H9 (cell line): ENCODE measurements around the gene NLRP9. TPM values are rescaled to one million over a fixed set of nuclear protein-coding genes. Genes with fewer than 3 reads are reported as not detected.

Experiments
- DNase-seq: peaks from one replicate; pipeline ENCODE4 v3.0.0-alpha.2; 2017
- H2AFZ ChIP-seq: one replicate; pipeline ENCODE4 v1.6.1; 2013; ENCODE audit warnings: mild to moderate bottlenecking, low read length, control low read depth, moderate library complexity
- H2AK5ac ChIP-seq: 2 replicates; pipeline ENCODE4 v1.6.1; 2013; ENCODE audit warnings: low read length, control low read depth, mixed read lengths; ENCODE audit not compliant: insufficient read length
- H2BK120ac ChIP-seq: one replicate; pipeline ENCODE4 v1.6.1; 2013; ENCODE audit warnings: low read depth, mild to moderate bottlenecking, low read length, control low read depth, inconsistent platforms; ENCODE audit not compliant: poor library complexity, severe bottlenecking
- H2BK12ac ChIP-seq: 2 replicates; pipeline ENCODE4 v1.6.1; 2013; ENCODE audit warnings: low read length, control low read depth, mixed read lengths, low read depth; ENCODE audit not compliant: insufficient read length
- H2BK15ac ChIP-seq: 2 replicates; pipeline ENCODE4 v1.6.1; 2013; ENCODE audit warnings: low read depth, low read length, control low read depth
- H2BK20ac ChIP-seq: one replicate; pipeline ENCODE4 v1.6.1; 2013; ENCODE audit warnings: low read depth, mild to moderate bottlenecking, low read length, control low read depth, inconsistent platforms; ENCODE audit not compliant: poor library complexity, severe bottlenecking
- H2BK5ac ChIP-seq: 2 replicates; pipeline ENCODE4 v1.6.1; 2013; ENCODE audit warnings: low read length, control low read depth, mixed read lengths; ENCODE audit not compliant: insufficient read length
- H3K14ac ChIP-seq: 2 replicates; pipeline ENCODE4 v1.6.1; 2013; ENCODE audit warnings: low read length, control low read depth; ENCODE audit not compliant: insufficient read depth
- H3K18ac ChIP-seq: 2 replicates; pipeline ENCODE4 v1.6.1; 2013; ENCODE audit warnings: low read depth, mild to moderate bottlenecking, mixed read lengths, low read length, control low read depth; ENCODE audit not compliant: insufficient read length
- H3K23ac ChIP-seq: 2 replicates; pipeline ENCODE4 v1.6.1; 2013; ENCODE audit warnings: low read length, control low read depth, mixed read lengths, low read depth; ENCODE audit not compliant: insufficient read length
- H3K23me2 ChIP-seq: 2 replicates; pipeline ENCODE4 v1.6.1; 2013; ENCODE audit warnings: low read depth, mild to moderate bottlenecking, mixed read lengths, low read length, control low read depth; ENCODE audit not compliant: insufficient read length, poor library complexity, severe bottlenecking
- H3K27ac ChIP-seq: 2 replicates; pipeline ENCODE4 v1.5.1; 2013; ENCODE audit warnings: low read length, control low read depth, mixed read lengths, low read depth; ENCODE audit not compliant: insufficient read length
- H3K27me3 ChIP-seq: 2 replicates; pipeline ENCODE4 v1.6.1; 2013; ENCODE audit warnings: low read length, control low read depth, inconsistent platforms; ENCODE audit not compliant: insufficient read depth
- H3K4ac ChIP-seq: 2 replicates; pipeline ENCODE4 v1.6.1; 2013; ENCODE audit warnings: low read depth, mild to moderate bottlenecking, control low read depth, inconsistent platforms, low read length, moderate library complexity
- H3K4me1 ChIP-seq: 2 replicates; pipeline ENCODE4 v1.6.1; 2013; ENCODE audit warnings: low read length, control low read depth, inconsistent platforms; ENCODE audit not compliant: insufficient read depth
- H3K4me2 ChIP-seq: 2 replicates; pipeline ENCODE4 v1.6.1; 2013; ENCODE audit warnings: low read length, control low read depth, mixed read lengths; ENCODE audit not compliant: insufficient read length, insufficient read depth
- H3K56ac ChIP-seq: 2 replicates; pipeline ENCODE4 v1.6.1; 2013; ENCODE audit warnings: low read depth, mild to moderate bottlenecking, mixed read lengths, low read length, control low read depth; ENCODE audit not compliant: insufficient read length
- H3K79me1 ChIP-seq: 2 replicates; pipeline ENCODE4 v1.6.1; 2013; ENCODE audit warnings: low read depth, mild to moderate bottlenecking, moderate library complexity, low read length, control low read depth, inconsistent platforms; ENCODE audit not compliant: insufficient read depth, poor library complexity, severe bottlenecking
- H3K79me2 ChIP-seq: 2 replicates; pipeline ENCODE4 v1.6.1; 2013; ENCODE audit warnings: low read length, control low read depth, inconsistent platforms; ENCODE audit not compliant: insufficient read depth
- H3K9ac ChIP-seq: 2 replicates; pipeline ENCODE4 v1.6.1; 2013; ENCODE audit warnings: low read length, control low read depth, mixed read lengths; ENCODE audit not compliant: insufficient read length; ENCODE audit errors: extremely low read depth
- H3K9me3 ChIP-seq: one replicate; pipeline ENCODE4 v1.6.1; 2013; ENCODE audit warnings: low read depth, low read length, inconsistent platforms; ENCODE audit not compliant: control insufficient read depth
- H3T11ph ChIP-seq: one replicate; pipeline ENCODE4 v1.6.1; 2013; ENCODE audit warnings: mild to moderate bottlenecking, low read length, control low read depth, inconsistent platforms
- H4K20me1 ChIP-seq: one replicate; pipeline ENCODE4 v1.6.1; 2013; ENCODE audit not compliant: control insufficient read depth, insufficient read length, insufficient read depth
- H4K5ac ChIP-seq: 2 replicates; pipeline ENCODE4 v1.6.1; 2013; ENCODE audit warnings: low read depth, mild to moderate bottlenecking, mixed read lengths, low read length, control low read depth; ENCODE audit not compliant: insufficient read length
- H4K8ac ChIP-seq: replicated peaks from 2 replicates; pipeline ENCODE4 v1.6.1; 2013; ENCODE audit warnings: low read length, control low read depth, mixed read lengths, low read depth; ENCODE audit not compliant: insufficient read length
- H4K91ac ChIP-seq: 2 replicates; pipeline ENCODE4 v1.6.1; 2013; ENCODE audit warnings: low read depth, mild to moderate bottlenecking, moderate library complexity, mixed read lengths, low read length, control low read depth; ENCODE audit not compliant: insufficient read length
- H3K27ac Mint-ChIP-seq, 3 experiments: 2 replicates in 2 of 3; 3 replicates in 1 of 3; pipeline ENCODE4 v1.8.0; 2020 to 2021; ENCODE audit warnings: mixed read lengths in 3 of 3, mild to moderate bottlenecking in 1 of 3, moderate library complexity in 1 of 3
- H3K27me3 Mint-ChIP-seq: 2 replicates; pipeline ENCODE4 v1.8.0; 2021; ENCODE audit warnings: low read depth, mild to moderate bottlenecking, moderate library complexity, mixed read lengths
- H3K36me3 Mint-ChIP-seq, 3 experiments: 2 replicates in 2 of 3; 3 replicates in 1 of 3; pipeline ENCODE4 v1.8.0; 2020 to 2021; ENCODE audit warnings: low read depth in 3 of 3, mixed read lengths in 3 of 3; ENCODE audit not compliant: insufficient read depth in 1 of 3
- H3K4me1 Mint-ChIP-seq, 2 experiments: 2 replicates each; pipeline ENCODE4 v1.8.0; 2020; ENCODE audit warnings: mixed read lengths in 2 of 2
- H3K4me3 Mint-ChIP-seq, 2 experiments: 2 replicates in 1 of 2; 3 replicates in 1 of 2; pipeline ENCODE4 v1.8.0; 2020 to 2021; ENCODE audit warnings: mild to moderate bottlenecking in 2 of 2, mixed read lengths in 2 of 2, moderate library complexity in 1 of 2
- H3K9me3 Mint-ChIP-seq, 2 experiments: 2 replicates in 1 of 2; 3 replicates in 1 of 2; pipeline ENCODE4 v1.8.0; 2020; ENCODE audit warnings: mild to moderate bottlenecking in 2 of 2, mixed read lengths in 2 of 2, moderate library complexity in 1 of 2
- WGBS: extraction: QIAGEN DNeasy Blood & Tissue Kit; methylation state at CpG from one replicate; pipeline ENCODE4 v1.1.7; 2013; ENCODE audit warnings: missing lambda C conversion rate, low lambda C conversion rate, mixed read lengths; ENCODE audit not compliant: insufficient read length; ENCODE audit errors: extremely low coverage; 5-methylcytosine and 5-hydroxymethylcytosine counted together
- total RNA-seq: library from RNA; stranded (reverse); gene quantifications from 2 replicates; pipeline ENCODE4 v1.2.1, GENCODE V29; 2021
- TF ChIP-seq, protein P1 (sequence below): fragments of 200-600 bp; sonication (generic); conservative IDR thresholded peaks from 3 replicates; pipeline ENCODE4 v1.8.0; 2021; ENCODE audit warnings: antibody characterized with exemption, mild to moderate bottlenecking

Gene NLRP9
- total RNA-seq, 1 experiment from 2014 or later = not detected

DNA sequence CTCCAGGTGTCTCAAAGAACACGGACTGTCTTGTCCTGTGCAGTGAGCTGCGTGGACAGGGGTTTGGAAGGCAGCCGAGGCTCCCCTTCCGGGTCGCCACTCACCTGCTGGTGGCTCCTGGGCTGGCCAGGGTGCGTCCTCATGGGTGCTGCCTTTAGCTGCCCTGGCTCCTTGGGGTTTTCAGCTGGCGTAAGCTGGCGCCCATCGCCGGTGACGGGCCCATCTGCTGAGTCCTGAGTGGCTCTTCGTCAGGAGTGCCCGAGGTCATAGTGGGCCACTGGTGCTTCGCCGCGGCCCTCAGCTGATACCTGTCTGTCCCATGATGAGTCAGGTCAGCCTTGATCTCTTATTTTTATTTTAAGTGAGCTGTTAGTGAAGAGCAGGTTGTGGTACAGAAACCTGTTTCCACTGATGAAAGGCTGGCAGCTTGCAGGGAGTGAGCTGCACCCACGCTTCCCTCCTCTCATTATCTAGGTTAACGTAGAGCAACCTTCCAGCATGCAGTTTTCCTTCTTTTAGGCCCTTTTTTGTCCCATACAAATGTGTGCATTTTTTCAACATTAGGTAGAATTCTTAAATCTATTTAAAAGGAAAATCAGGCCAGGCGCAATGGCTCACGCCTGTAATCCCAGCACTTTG, 44.7 kb downstream of the NLRP9 start:
- no peak overlapping the region for H4K5ac ChIP-seq
- DNase-seq = no peak
- no peak overlapping the region for H3K4me2 ChIP-seq
- H4K20me1 ChIP-seq = no peaks in the 10 kb centered on the region
- no peaks in the 10 kb centered on the region for H3K79me1 ChIP-seq
- Mint-ChIP-seq H3K27ac (no peak overlapping the region), H3K4me3 (no peak overlapping the region), H3K9me3 (no peaks in the 10 kb centered on the region), H3K27me3 (no peaks in the 10 kb centered on the region), H3K4me1 (no peaks in the 10 kb centered on the region), H3K36me3 (peaks cover 26 to 66% (median 66%) of the 10 kb centered on the region in 3 experiments; a peak in 6 of 7 replicates)
- H3K56ac ChIP-seq = no peak overlapping the region
- H3K9me3 ChIP-seq = no peaks in the 10 kb centered on the region
- H3K18ac ChIP-seq = no peak overlapping the region
- no peak overlapping the region for H3K4ac ChIP-seq
- H2BK15ac ChIP-seq = no peak overlapping the region
- no peak overlapping the region for H4K8ac ChIP-seq
- H2BK5ac ChIP-seq = no peak overlapping the region
- H2BK20ac ChIP-seq = no peak overlapping the region
- no peak overlapping the region for H2BK12ac ChIP-seq
- no peak overlapping the region for H2AK5ac ChIP-seq
- H3K9ac ChIP-seq = no peak overlapping the region
- H2AFZ ChIP-seq = no peak overlapping the region
- H3T11ph ChIP-seq = no peak overlapping the region
- no peak overlapping the region for H4K91ac ChIP-seq
- no CpG with 5 or more reads among the region's 20 CpGs for WGBS
- no peaks in the 10 kb centered on the region for H3K4me1 ChIP-seq
- no peak overlapping the region for H3K27ac ChIP-seq
- no peak overlapping the region for H3K14ac ChIP-seq
- H2BK120ac ChIP-seq = no peak overlapping the region
- TF ChIP-seq, protein P1, sequence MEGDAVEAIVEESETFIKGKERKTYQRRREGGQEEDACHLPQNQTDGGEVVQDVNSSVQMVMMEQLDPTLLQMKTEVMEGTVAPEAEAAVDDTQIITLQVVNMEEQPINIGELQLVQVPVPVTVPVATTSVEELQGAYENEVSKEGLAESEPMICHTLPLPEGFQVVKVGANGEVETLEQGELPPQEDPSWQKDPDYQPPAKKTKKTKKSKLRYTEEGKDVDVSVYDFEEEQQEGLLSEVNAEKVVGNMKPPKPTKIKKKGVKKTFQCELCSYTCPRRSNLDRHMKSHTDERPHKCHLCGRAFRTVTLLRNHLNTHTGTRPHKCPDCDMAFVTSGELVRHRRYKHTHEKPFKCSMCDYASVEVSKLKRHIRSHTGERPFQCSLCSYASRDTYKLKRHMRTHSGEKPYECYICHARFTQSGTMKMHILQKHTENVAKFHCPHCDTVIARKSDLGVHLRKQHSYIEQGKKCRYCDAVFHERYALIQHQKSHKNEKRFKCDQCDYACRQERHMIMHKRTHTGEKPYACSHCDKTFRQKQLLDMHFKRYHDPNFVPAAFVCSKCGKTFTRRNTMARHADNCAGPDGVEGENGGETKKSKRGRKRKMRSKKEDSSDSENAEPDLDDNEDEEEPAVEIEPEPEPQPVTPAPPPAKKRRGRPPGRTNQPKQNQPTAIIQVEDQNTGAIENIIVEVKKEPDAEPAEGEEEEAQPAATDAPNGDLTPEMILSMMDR = no peak
- H3K23ac ChIP-seq = no peak overlapping the region
- no peaks in the 10 kb centered on the region for H3K23me2 ChIP-seq
- no peaks in the 10 kb centered on the region for H3K27me3 ChIP-seq
- H3K79me2 ChIP-seq = no peaks in the 10 kb centered on the region
